Measurements from ENCODE around the gene DNAH6.

GRCh38 chr2:84556190-84556589 lies 39.9 kb downstream of the DNAH6 start:
- TF ChIP-seq EZH2phosphoT487 (IDR thresholded peaks at IDR 0.05; ENCODE audit: insufficient read depth, low read depth) (no peak), EZH2 (IDR thresholded peaks at IDR 0.05; ENCODE audit: insufficient read depth, poor library complexity, severe bottlenecking) (no peak)

Measured in GM23248 (cell line).